Activated effector memory CD4-positive, alpha-beta T cell treated with anti-CD3 and anti-CD28 coated beads, Interleukin-2, amount 50 U/mL, for 16 hours (primary cell): ENCODE data around the gene ENC1.

Source experiments
- DNase-seq: peaks from one replicate; pipeline ENCODE4 v3.0.0-alpha.2; 2020

The ENC1 gene

DNA sequence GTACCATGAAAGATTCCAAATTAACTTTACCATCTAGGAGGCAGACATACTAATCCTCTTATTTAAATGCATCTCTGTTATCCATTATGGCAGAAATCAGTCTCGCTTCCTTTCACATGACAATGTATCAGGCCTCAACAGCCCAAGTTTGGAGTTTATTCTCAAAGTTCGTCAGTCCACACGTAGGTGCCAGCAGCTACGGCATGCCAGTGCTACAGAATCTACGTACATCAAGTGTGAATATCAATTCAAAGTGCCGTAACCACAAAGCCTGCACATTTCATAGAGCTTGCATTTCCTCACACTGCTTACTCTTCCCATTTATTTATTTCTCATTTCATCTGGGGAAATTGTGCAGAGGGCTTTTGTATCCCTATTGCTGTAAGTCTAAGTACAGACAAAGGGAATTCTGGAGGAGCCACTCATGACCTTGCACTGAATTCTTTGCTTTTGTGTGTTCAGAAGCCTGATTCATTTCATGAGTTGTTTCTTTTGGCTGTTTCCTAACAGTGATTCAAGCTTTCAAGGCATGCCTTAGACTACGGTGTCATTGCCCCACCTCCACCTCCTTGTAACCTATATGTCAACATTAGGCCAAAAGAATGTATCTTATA is 10.0 kb downstream of the ENC1 start:
- DNase-seq, result no peak

GRCh38 chr5:74629326-74629725 is 11.2 kb downstream of the ENC1 start:
- DNase-seq, result no peak

GRCh38 chr5:74628359-74628758 is 12.2 kb downstream of the ENC1 start:
- DNase-seq, result no peak

DNA sequence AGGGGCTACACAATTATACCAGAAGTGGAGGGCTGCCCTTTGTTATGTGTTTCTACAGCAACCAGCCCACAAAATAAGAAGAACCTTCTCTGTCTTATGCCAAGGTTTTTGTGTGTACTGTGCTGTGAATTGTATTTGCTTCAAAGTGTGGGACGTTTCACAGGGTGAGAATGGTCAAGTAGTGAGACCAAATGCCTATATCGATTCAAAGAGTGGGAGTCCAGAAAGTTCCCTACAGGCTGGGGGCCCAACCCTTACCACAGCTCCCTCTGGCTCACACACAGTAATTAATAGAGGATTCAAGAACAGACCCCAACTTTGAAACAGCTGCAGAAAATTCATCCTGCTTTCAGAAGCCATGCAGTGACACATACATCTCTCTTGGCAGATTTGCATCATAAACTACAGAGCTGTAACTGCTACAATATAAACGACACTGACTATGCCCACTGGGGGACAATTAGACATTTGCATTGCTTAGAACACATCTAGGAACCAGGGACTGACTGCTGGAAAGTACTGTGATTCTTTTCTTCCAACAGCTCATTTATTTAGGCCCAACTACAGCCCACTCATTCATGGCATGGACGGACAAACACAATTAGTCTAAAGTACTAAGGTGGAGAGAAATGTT is 12.8 kb downstream of the ENC1 start:
- DNase-seq, result no peak

GRCh38 chr5:74626386-74627222 is 13.9 kb downstream of the ENC1 start:
- DNase-seq, result no peak

GRCh38 chr5:74625742-74626241 is 14.7 kb downstream of the ENC1 start:
- DNase-seq, result no peak

- DNase-seq, result no peak
These were observed 15.5 kb downstream of the ENC1 start for GRCh38 chr5:74624931-74625505.

- DNase-seq, result no peak
These were observed 16.0 kb downstream of the ENC1 start for GRCh38 chr5:74624501-74624900.

DNA sequence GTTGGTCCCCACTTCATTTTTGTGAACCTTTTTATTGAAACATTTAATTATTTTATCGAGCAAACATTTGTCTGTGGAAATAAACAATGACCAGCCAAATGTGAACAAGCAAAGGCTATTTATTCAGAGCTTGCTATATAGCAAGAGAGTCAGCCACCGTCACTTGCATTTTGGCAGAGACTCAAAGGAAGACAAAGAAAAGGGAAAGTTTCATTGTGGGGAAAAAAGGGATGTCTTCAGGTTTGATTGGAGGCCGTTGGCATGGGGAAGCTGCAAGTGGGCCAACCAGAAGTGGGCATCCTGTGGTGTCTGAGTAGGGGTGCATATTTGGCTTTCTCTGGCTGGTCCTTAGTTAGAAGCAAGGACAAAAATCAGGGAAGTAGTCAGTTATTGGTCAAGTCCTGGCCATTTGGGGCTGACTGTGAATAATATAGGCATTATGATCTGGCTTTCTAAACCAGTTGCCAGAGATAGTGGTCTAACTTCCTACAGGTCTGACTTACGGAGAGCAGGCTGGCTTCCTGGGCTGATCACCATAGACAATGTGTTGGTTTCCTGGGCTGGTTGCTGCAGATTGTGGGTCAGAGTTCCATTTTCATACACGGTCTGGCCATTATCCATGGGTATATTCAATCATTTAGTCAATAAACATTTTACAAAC is 16.6 kb downstream of the ENC1 start:
- DNase-seq, result no peak

DNA sequence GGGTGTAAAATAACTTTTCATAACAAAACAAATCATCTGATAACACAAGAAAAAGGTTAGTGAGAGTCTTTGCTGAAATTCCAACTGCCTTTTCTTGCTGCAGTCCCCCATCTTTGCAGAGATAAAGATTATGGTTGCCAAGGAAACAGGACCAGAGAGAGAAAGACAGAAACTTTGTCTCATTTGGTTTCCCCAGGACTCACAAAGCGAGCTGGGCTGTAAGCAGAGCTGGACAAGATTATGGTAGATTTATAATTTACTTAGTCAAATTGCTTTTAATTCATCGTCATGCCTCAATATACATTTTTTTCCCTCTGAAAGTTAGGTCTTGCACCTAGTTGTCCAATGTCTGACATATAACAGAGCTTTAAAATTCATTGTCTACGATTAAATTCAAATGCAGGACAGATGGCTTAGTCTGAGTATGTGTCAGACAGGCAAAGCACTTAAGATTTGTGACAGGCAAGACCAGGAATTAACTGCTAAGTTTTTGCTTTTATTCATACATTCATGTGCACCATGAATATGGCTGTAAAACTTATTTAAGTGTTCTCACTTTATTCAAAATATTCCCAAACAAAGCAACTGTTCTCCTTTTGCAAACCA is 17.4 kb downstream of the ENC1 start:
- DNase-seq, result no peak

DNA sequence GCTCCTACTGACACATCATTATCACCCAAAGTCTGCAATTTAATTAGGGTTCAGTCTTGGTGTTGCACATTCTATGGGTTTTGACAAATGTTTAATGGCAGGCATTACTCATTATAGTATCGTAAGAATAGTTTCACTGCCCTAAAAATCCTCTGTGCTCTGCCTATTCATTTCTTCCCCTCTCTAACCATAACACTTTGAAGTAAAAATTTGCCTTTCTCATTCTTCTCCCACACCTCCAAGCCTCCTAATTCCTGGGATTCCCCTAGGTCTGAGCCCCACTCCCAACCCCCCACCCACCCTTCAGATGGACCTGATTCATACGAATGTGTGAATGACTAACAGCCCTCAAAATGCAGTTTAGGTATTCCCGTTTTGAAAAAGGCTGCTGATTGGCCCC is 18.4 kb downstream of the ENC1 start:
- no peak for DNase-seq

GRCh38 chr5:74621492-74621891 is 19.0 kb downstream of the ENC1 start:
- DNase-seq, result no peak

DNA sequence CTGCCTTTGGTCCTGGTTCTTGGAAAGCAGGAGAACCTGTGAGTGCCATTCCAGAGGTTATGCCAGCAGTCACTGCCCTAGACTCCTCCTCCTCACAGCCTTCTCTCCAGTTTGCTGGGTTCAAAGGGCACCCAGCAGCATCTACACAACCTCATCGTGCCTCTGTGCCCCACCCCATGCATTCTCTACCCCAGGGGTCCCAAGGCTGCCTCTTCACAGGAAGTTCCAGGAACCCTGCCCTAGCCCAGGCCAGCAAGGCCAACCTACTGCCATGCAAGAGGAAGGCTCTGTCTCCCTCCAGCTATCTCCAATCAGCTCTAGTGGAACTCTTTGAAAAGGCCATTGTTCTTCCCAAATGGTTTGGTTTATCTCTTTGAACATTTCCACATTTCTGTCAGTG is 21.2 kb downstream of the ENC1 start:
- no peak for DNase-seq

DNA sequence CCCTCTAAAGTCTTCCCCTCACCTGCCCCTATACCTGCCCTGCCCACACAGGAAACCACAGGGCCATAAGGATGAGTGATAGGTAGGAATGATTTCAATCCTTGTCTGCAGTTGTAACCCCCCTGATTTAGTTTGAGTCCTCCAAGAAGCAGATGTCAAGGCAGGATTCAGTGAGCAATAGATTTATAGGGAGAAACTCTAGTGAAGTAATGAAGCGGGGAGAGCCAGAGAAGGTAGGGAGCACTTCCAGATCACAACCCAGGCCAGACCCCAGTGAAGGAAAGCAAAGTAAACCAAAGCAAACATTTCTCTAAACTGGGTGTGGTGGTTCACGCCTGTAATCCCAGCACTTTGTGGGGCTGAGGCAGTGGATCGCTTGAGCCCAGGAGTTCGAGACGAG is 22.4 kb downstream of the ENC1 start:
- DNase-seq, result no peak

DNA sequence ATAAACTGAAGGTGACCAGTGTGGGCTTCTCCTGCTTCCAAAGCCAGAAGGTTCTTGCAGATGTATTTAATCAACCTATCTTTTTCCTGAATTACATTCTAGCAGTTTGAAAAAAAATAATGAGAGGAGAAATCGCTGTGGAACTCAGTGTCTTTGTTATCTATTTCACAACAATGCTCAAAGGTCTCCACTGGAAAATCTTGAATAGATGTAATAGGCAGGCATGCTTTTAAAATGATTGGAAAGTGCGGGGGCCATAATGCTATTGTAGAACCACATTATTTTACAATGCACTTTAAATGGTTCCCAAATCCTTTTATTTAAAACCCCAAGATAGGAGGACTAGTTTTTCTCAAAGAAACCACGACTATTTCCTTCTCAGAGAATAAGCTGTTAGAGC is 23.3 kb downstream of the ENC1 start:
- DNase-seq, result no peak

GRCh38 chr5:74616236-74617146 is 24.0 kb downstream of the ENC1 start:
- no peak for DNase-seq

DNA sequence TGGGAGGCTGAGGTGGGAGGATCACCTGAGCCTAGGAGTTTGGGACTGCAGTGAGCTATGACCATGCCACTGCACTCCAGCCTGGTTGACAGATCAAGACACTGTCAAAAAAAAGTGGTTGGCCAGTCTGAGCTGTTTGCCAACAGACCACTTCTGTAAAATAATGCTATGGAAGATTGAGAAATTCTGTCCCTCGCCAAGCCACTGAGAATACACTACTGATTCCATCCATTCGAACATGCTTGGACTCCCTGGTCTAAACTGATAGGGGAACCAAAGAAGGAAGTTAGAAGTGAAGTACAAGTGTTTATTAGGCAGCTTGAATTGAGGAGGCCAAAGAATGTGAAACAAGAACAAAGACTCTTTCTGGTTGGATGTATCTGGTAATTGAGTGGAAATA is 27.2 kb downstream of the ENC1 start:
- no peak for DNase-seq

- no peak for DNase-seq
These were observed 28.5 kb downstream of the ENC1 start for GRCh38 chr5:74612045-74612444.

- no peak for DNase-seq
These were observed 31.6 kb downstream of the ENC1 start for GRCh38 chr5:74608736-74609601.

GRCh38 chr5:74605759-74606158 is 34.8 kb downstream of the ENC1 start:
- DNase-seq, result no peak

DNA sequence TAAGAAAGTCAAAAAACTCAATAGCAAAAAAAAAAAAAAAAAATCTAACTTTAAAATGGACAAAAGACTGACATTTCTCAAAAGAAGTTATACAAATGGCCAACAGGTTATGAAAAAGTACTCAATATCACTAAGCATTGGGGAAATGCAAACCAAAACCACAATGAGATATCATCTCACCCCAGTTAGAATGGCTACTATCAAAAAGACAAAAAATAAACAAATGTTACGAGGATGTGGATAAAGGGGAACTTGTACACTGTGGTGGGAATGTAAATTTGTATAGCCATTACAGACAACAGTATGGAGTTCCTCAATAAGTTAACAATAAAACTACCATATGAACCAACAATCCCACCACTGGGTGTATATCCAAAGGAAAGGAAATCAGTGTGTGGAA is 37.2 kb downstream of the ENC1 start:
- DNase-seq, result no peak
